Measurements from ENCODE around the gene SRRM2. TPM values are rescaled to one million over a fixed set of nuclear protein-coding genes. Genes with fewer than 3 reads are reported as not detected.

SRRM2 gene
- total RNA-seq, 3 donors from 2014 or later (not counting 1 experiment from before 2014, with no cell fraction given), result 1,131 to 1,162 (median 1,149) TPM

DNA sequence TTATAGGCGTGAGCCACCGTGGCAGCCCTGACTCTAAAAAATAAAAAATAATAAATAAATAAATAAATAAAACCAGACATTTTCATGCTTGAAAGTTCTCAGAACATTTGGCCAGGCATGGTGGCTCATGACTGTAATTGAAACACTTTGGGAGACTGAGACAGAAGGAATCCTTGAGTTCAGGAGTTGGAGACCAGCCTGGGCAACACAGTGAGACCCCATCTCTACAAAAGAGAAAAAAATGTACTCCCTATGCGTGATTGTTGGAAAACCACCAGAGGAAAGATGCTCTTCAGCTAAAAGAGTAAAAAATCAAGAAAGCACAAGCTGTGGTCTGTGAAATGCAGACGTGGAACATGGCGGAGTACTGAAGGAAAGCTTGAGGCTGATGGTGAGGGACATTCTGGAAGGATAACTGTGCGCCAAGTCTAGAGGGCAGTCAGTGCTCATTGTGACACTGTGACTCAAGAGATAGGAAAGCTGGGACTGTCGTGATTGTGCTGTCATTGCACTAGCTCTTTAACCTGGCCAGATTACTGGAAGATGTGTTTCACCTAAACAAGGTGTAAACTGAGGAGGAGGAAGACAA lies 28.3 kb upstream of the SRRM2 start:
- Mint-ChIP-seq H3K4me1 (no peaks in the 10 kb centered on the region), H3K4me3 (no peak overlapping the region), H3K27me3 (ENCODE audit: low read depth in 2 of 2) (peaks cover 4 to 7% of the 10 kb centered on the region in 2 donors), H3K36me3 (no peaks in the 10 kb centered on the region), H3K27ac (no peak overlapping the region), H3K9me3 (no peaks in the 10 kb centered on the region)
- WGBS (ENCODE audit: insufficient coverage), result 79% methylated on average over 5 of the region's 7 CpGs
- TF ChIP-seq, protein P1, sequence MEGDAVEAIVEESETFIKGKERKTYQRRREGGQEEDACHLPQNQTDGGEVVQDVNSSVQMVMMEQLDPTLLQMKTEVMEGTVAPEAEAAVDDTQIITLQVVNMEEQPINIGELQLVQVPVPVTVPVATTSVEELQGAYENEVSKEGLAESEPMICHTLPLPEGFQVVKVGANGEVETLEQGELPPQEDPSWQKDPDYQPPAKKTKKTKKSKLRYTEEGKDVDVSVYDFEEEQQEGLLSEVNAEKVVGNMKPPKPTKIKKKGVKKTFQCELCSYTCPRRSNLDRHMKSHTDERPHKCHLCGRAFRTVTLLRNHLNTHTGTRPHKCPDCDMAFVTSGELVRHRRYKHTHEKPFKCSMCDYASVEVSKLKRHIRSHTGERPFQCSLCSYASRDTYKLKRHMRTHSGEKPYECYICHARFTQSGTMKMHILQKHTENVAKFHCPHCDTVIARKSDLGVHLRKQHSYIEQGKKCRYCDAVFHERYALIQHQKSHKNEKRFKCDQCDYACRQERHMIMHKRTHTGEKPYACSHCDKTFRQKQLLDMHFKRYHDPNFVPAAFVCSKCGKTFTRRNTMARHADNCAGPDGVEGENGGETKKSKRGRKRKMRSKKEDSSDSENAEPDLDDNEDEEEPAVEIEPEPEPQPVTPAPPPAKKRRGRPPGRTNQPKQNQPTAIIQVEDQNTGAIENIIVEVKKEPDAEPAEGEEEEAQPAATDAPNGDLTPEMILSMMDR (IDR thresholded peaks at IDR 0.05), result no peak
- Histone ChIP-seq H3K4me1 (ENCODE audit: control insufficient read depth, insufficient read depth, low read length) (peaks cover 11% of the 10 kb centered on the region), H3K36me3 (ENCODE audit: control insufficient read depth, insufficient read depth, low read length) (no peaks in the 10 kb centered on the region), H3K27me3 (ENCODE audit: control insufficient read depth, insufficient read depth, low read length) (no peaks in the 10 kb centered on the region), H3K27ac (ENCODE audit: low read length) (no peak overlapping the region), H3K4me3 (ENCODE audit: low read length) (no peak overlapping the region), H3K9me3 (ENCODE audit: control insufficient read depth, insufficient read depth, low read length) (no peaks in the 10 kb centered on the region)
- no peak for ATAC-seq
- intact Hi-C loops (cut with micrococcal nuclease), result loop anchor here (5.0 kb wide), 1 partner anchor 42 kb away; the partner anchor contains the start of gene KCTD5
- no peak for DNase-seq

GRCh38 chr16:2724816-2725348 lies 27.6 kb upstream of the SRRM2 start:
- Histone ChIP-seq H3K9me3 (ENCODE audit: control insufficient read depth, insufficient read depth, low read length) (no peaks in the 10 kb centered on the region), H3K27me3 (ENCODE audit: control insufficient read depth, insufficient read depth, low read length) (no peaks in the 10 kb centered on the region), H3K27ac (ENCODE audit: low read length) (no peak overlapping the region), H3K4me1 (ENCODE audit: control insufficient read depth, insufficient read depth, low read length) (peaks cover 11% of the 10 kb centered on the region), H3K36me3 (ENCODE audit: control insufficient read depth, insufficient read depth, low read length) (no peaks in the 10 kb centered on the region), H3K4me3 (ENCODE audit: low read length) (no peak overlapping the region)
- H3K9me3 Mint-ChIP-seq, result no peaks in the 10 kb centered on the region
- H3K36me3 Mint-ChIP-seq, result no peaks in the 10 kb centered on the region
- H3K27ac Mint-ChIP-seq, result no peak overlapping the region
- peaks cover 4 to 7% of the 10 kb centered on the region in 2 donors for H3K27me3 Mint-ChIP-seq (ENCODE audit: low read depth in 2 of 2)
- H3K4me3 Mint-ChIP-seq, result no peak overlapping the region
- 77% methylated on average over 16 of the region's 16 CpGs for WGBS (ENCODE audit: insufficient coverage)
- DNase-seq (no peak), ATAC-seq (no peak)
- intact Hi-C loops (cut with micrococcal nuclease), result loop anchor here (5.0 kb wide), 1 partner anchor 43 kb away; the partner anchor contains the start of gene KCTD5
- no peaks in the 10 kb centered on the region for H3K4me1 Mint-ChIP-seq
- TF ChIP-seq, protein P1 (IDR thresholded peaks at IDR 0.05), result no peak

DNA sequence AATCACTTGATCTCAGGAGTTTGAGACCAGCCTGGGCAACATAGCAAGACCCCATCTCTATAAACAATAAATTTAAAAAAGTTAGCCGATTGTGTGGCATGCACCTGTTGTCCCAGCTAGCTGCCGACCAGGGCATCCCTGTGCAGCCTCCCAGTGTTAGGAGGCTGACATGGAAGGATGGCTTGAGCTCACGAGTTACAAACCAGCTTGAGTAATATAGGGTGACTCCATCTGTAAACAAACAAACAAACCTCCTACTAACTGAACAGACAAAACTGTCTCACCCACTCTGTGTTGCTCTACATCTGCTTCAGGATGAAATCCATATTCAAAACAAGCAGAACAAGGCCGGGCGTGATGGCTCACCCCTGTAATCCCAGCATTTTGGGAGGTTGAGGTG lies 25.5 kb upstream of the SRRM2 start:
- no peaks in the 10 kb centered on the region for H3K9me3 Mint-ChIP-seq
- no peaks in the 10 kb centered on the region for H3K4me1 ChIP-seq (ENCODE audit: control insufficient read depth, insufficient read depth, low read length)
- DNase-seq (no peak), ATAC-seq (no peak)
- intact Hi-C loops (cut with micrococcal nuclease), result no loop called here
- no peaks in the 10 kb centered on the region for H3K4me1 Mint-ChIP-seq
- H3K36me3 Mint-ChIP-seq, result no peaks in the 10 kb centered on the region
- H3K27ac Mint-ChIP-seq, result no peak overlapping the region
- no peaks in the 10 kb centered on the region for H3K36me3 ChIP-seq (ENCODE audit: control insufficient read depth, insufficient read depth, low read length)
- H3K27me3 ChIP-seq (ENCODE audit: control insufficient read depth, insufficient read depth, low read length), result no peaks in the 10 kb centered on the region
- TF ChIP-seq, protein P1 (IDR thresholded peaks at IDR 0.05), result no peak
- H3K4me3 ChIP-seq (ENCODE audit: low read length), result no peak overlapping the region
- no peak overlapping the region for H3K27ac ChIP-seq (ENCODE audit: low read length)
- H3K4me3 Mint-ChIP-seq, result no peak overlapping the region
- no peaks in the 10 kb centered on the region for H3K9me3 ChIP-seq (ENCODE audit: control insufficient read depth, insufficient read depth, low read length)
- 89% methylated on average over 5 of the region's 5 CpGs for WGBS (ENCODE audit: insufficient coverage)
- H3K27me3 Mint-ChIP-seq (ENCODE audit: low read depth in 2 of 2), result peaks cover 4 to 7% of the 10 kb centered on the region in 2 donors

- Histone ChIP-seq H3K27ac (ENCODE audit: low read length) (no peak overlapping the region), H3K36me3 (ENCODE audit: control insufficient read depth, insufficient read depth, low read length) (no peaks in the 10 kb centered on the region), H3K27me3 (ENCODE audit: control insufficient read depth, insufficient read depth, low read length) (no peaks in the 10 kb centered on the region), H3K4me3 (ENCODE audit: low read length) (no peak overlapping the region), H3K4me1 (ENCODE audit: control insufficient read depth, insufficient read depth, low read length) (no peaks in the 10 kb centered on the region), H3K9me3 (ENCODE audit: control insufficient read depth, insufficient read depth, low read length) (no peaks in the 10 kb centered on the region)
- no peaks in the 10 kb centered on the region for H3K9me3 Mint-ChIP-seq
- no peaks in the 10 kb centered on the region for H3K4me1 Mint-ChIP-seq
- no peak for ATAC-seq
- no peak overlapping the region for H3K4me3 Mint-ChIP-seq
- H3K27me3 Mint-ChIP-seq (ENCODE audit: low read depth in 2 of 2), result peaks cover 4 to 7% of the 10 kb centered on the region in 2 donors
- TF ChIP-seq, protein P1 (IDR thresholded peaks at IDR 0.05), result no peak
- no peak overlapping the region for H3K27ac Mint-ChIP-seq
- H3K36me3 Mint-ChIP-seq, result no peaks in the 10 kb centered on the region
- intact Hi-C loops (cut with micrococcal nuclease), result no loop called here
- no peak for DNase-seq
- 87% methylated on average over 3 of the region's 7 CpGs for WGBS (ENCODE audit: insufficient coverage)
These were observed 24.4 kb upstream of the SRRM2 start for GRCh38 chr16:2728034-2728433.
